ENCODE results near the gene RAB20. TPM values are rescaled to one million over a fixed set of nuclear protein-coding genes. Genes with fewer than 3 reads are reported as not detected.

The RAB20 gene
- total RNA-seq, 1 experiment from 2014 or later: 0.88 TPM

GRCh38 chr13:110576736-110577476, 15.4 kb upstream of the RAB20 start:
- peaks cover 19% of the 10 kb centered on the region for H3K27me3 ChIP-seq (replicated peaks; ENCODE audit: insufficient read depth, low read depth, low read length, poor library complexity)
- no peaks in the 10 kb centered on the region for H3K9me3 ChIP-seq (ENCODE audit: low read depth, low read length, poor library complexity, severe bottlenecking)
- no peaks in the 10 kb centered on the region for H3K4me1 ChIP-seq (ENCODE audit: insufficient read depth, low read length, poor library complexity, severe bottlenecking)
- no TSS peak for BruUV-seq (replicated peaks)
- H3K27ac ChIP-seq (ENCODE audit: low read depth, low read length, poor library complexity, severe bottlenecking): no peak overlapping the region
- intact Hi-C loops (cut with micrococcal nuclease; ENCODE audit: unreplicated experiment): no loop called here
- ChIA-PET POLR2A (ENCODE audit: low non-redundant PET) (no interaction called here), CTCF (no interaction called here)
- no peak overlapping the region for H3K4me3 ChIP-seq (ENCODE audit: low read depth, low read length, poor library complexity, severe bottlenecking)
- TF ChIP-seq EZH2 (IDR thresholded peaks at IDR 0.05; ENCODE audit: borderline replicate concordance, low read depth, low read length, poor library complexity, severe bottlenecking): no peak
- TF ChIP-seq, protein P1, sequence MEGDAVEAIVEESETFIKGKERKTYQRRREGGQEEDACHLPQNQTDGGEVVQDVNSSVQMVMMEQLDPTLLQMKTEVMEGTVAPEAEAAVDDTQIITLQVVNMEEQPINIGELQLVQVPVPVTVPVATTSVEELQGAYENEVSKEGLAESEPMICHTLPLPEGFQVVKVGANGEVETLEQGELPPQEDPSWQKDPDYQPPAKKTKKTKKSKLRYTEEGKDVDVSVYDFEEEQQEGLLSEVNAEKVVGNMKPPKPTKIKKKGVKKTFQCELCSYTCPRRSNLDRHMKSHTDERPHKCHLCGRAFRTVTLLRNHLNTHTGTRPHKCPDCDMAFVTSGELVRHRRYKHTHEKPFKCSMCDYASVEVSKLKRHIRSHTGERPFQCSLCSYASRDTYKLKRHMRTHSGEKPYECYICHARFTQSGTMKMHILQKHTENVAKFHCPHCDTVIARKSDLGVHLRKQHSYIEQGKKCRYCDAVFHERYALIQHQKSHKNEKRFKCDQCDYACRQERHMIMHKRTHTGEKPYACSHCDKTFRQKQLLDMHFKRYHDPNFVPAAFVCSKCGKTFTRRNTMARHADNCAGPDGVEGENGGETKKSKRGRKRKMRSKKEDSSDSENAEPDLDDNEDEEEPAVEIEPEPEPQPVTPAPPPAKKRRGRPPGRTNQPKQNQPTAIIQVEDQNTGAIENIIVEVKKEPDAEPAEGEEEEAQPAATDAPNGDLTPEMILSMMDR (conservative IDR thresholded peaks at IDR 0.05; ENCODE audit: low read depth, low read length): no peak
- no peak for DNase-seq (ENCODE audit: low spot score)
- H3K36me3 ChIP-seq (ENCODE audit: insufficient read depth, low read length, poor library complexity, severe bottlenecking): no peaks in the 10 kb centered on the region

DNA sequence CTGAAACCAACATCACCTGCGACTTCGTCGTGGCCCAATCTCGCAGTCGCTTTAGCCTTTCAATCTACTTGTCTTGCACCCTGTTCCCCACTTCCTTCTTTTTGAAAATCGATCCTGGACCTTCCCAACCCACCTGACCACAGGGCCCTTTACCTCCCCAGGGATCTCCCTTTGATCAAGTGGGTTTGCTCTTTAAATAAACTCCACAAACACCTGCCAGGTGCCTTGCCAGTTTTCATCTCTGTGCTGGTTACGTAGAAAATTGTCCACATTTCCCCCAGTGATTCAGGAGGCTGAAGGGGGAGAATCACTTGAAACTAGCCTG, 14.5 kb upstream of the RAB20 start:
- CTCF ChIA-PET: no interaction called here
- Histone ChIP-seq H3K27me3 (replicated peaks; ENCODE audit: insufficient read depth, low read depth, low read length, poor library complexity) (peaks cover 19% of the 10 kb centered on the region), H3K27ac (ENCODE audit: low read depth, low read length, poor library complexity, severe bottlenecking) (no peak overlapping the region), H3K4me1 (ENCODE audit: insufficient read depth, low read length, poor library complexity, severe bottlenecking) (no peaks in the 10 kb centered on the region), H3K4me3 (ENCODE audit: low read depth, low read length, poor library complexity, severe bottlenecking) (no peak overlapping the region), H3K36me3 (ENCODE audit: insufficient read depth, low read length, poor library complexity, severe bottlenecking) (no peaks in the 10 kb centered on the region), H3K9me3 (ENCODE audit: low read depth, low read length, poor library complexity, severe bottlenecking) (no peaks in the 10 kb centered on the region)
- intact Hi-C loops (cut with micrococcal nuclease; ENCODE audit: unreplicated experiment): no loop called here
- POLR2A ChIA-PET (ENCODE audit: low non-redundant PET): no interaction called here
- TF ChIP-seq EZH2 (IDR thresholded peaks at IDR 0.05; ENCODE audit: borderline replicate concordance, low read depth, low read length, poor library complexity, severe bottlenecking): no peak
- TF ChIP-seq, protein P1 (conservative IDR thresholded peaks at IDR 0.05; ENCODE audit: low read depth, low read length): no peak
- BruUV-seq (replicated peaks): no TSS peak
- DNase-seq (ENCODE audit: low spot score): no peak

DNA sequence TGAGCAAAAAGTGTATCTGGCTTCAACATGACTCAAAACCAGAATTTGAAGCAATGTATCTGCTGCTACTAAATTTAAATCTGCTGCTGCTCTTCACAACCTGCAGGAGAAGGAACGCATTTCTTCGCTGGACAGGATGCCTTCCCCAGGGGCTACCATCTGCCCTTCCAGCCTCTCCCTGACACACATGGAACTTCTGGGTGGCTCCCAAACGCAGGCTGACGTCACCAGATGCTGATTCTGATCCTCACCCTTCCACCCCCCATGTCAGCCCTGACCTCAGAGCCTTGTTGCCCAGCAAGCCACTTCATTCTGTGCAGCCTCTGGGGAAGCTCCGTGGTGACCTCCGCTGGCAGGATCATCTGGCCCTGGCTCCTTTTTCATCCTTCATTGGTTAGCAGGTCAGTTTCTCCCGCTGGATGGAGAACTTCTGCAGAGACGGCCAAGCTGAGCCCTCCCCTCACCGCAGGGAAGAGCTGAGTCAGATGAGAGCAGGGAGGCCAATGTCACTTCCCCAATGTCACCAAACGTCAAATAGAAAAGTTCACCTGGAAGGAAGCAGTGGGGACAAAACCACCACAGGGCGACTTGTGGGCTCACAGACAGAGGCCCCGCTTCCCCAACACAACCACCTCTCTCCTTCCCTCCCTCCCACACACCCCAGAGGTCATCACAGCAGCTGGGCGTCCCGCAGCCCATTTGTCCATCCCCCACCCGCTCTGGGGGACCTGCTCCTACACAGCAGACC, 14.0 kb upstream of the RAB20 start:
- DNase-seq (ENCODE audit: low spot score): no peak
- TF ChIP-seq EZH2 (IDR thresholded peaks at IDR 0.05; ENCODE audit: borderline replicate concordance, low read depth, low read length, poor library complexity, severe bottlenecking): no peak
- TF ChIP-seq, protein P1 (conservative IDR thresholded peaks at IDR 0.05; ENCODE audit: low read depth, low read length): no peak
- Histone ChIP-seq H3K27ac (ENCODE audit: low read depth, low read length, poor library complexity, severe bottlenecking) (no peak overlapping the region), H3K9me3 (ENCODE audit: low read depth, low read length, poor library complexity, severe bottlenecking) (no peaks in the 10 kb centered on the region), H3K4me3 (ENCODE audit: low read depth, low read length, poor library complexity, severe bottlenecking) (no peak overlapping the region), H3K36me3 (ENCODE audit: insufficient read depth, low read length, poor library complexity, severe bottlenecking) (no peaks in the 10 kb centered on the region), H3K4me1 (ENCODE audit: insufficient read depth, low read length, poor library complexity, severe bottlenecking) (no peaks in the 10 kb centered on the region), H3K27me3 (replicated peaks; ENCODE audit: insufficient read depth, low read depth, low read length, poor library complexity) (peaks cover 19% of the 10 kb centered on the region)
- BruUV-seq (replicated peaks): no TSS peak
- POLR2A ChIA-PET (ENCODE audit: low non-redundant PET): no interaction called here
- CTCF ChIA-PET: no interaction called here
- intact Hi-C loops (cut with micrococcal nuclease; ENCODE audit: unreplicated experiment): no loop called here
